EL (cell line): Measurements from ENCODE around the gene SLC31A1.

Experiments
- DNase-seq: peaks from one replicate; pipeline ENCODE4 v3.0.0-alpha.2; 2016

SLC31A1 gene

GRCh38 chr9:113309204-113309813 is 88.0 kb downstream of the SLC31A1 start:
- peak; percentile 41 for DNase-seq

DNA sequence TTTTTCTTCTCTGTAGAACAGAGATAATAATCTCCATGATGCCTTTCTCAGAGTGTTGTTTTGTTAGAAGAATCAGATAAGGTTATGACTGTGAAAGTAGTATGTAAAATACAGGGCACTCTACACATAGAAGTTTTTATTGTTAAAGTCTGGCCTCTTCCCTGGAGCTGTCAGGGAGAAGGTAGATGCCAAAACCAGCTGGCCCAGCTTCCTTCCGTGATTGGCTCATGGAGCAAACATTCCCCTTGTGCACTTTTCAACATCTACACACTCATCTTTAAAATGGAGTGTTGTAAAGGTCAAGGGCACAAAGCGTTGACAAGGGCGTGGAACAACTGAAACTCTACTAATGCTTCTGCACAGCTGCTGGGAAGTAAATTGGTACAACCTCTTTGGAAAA is 89.2 kb downstream of the SLC31A1 start:
- no peak for DNase-seq

DNA sequence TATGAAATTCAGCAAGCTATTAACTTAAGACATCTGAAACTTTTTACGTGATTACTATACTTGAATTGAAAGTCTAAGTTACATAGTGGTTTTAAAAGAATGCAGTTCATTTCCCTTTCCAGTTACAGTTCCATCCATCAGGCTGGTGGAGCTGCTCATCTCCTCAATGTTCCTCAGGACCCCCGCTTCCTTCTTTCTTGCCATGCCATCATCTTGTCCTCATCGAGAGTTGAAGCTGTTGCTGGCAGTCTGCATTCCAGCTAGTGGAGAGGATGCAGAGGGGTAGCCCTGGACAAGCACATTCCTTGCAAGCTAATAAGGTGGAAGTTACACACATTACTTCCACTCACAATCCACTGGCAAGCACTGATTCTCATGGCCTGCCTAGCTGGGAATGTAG is 90.6 kb downstream of the SLC31A1 start:
- no peak for DNase-seq

DNA sequence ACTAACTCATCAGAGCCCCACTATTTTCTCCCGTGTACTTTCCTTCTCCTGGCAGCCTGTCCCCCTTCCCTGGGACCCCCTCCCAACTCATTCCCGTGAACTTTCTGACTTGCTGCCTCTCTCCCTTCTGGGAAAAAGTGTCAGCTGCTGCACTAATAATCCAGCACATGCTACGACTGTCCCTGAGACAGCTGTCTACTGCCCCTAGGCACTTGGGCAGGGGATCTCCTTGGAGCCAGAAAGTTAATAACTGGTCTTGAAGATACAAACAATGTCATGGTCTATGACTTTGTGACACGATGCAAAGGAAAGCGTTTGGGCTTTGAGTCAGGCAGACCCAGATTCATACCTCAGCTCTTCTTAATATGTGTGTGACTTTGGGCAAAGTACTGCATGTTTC is 91.9 kb downstream of the SLC31A1 start:
- DNase-seq: no peak
